Suprapubic skin (tissue), 4 donors: ENCODE measurements around the gene TRAF7.

Experiments
- POLR2A ChIP-seq, 2 donors: fragments of 450-650 bp; IDR thresholded peaks; one replicate each; pipeline ENCODE4 v1.6.1; 2017; ENCODE audit warnings: antibody characterized with exemption in 2 of 2, mild to moderate bottlenecking in 2 of 2, moderate library complexity in 2 of 2
- POLR2AphosphoS5 ChIP-seq, 3 donors: sonication (generic); formaldehyde crosslinking; IDR thresholded peaks; one replicate each; pipeline ENCODE4 v1.6.1; 2017; ENCODE audit warnings: antibody characterized with exemption in 3 of 3
- TF ChIP-seq, protein P1 (sequence below), 2 donors: fragments of 200-600 bp in 1 of 2; fragments of 450-650 bp in 1 of 2; sonication (generic) in 1 of 2; IDR thresholded peaks; one replicate each; pipeline ENCODE4 v1.5.1; 2016 to 2019; ENCODE audit warnings: antibody characterized with exemption in 2 of 2, mild to moderate bottlenecking in 1 of 2, moderate library complexity in 1 of 2

DNA sequence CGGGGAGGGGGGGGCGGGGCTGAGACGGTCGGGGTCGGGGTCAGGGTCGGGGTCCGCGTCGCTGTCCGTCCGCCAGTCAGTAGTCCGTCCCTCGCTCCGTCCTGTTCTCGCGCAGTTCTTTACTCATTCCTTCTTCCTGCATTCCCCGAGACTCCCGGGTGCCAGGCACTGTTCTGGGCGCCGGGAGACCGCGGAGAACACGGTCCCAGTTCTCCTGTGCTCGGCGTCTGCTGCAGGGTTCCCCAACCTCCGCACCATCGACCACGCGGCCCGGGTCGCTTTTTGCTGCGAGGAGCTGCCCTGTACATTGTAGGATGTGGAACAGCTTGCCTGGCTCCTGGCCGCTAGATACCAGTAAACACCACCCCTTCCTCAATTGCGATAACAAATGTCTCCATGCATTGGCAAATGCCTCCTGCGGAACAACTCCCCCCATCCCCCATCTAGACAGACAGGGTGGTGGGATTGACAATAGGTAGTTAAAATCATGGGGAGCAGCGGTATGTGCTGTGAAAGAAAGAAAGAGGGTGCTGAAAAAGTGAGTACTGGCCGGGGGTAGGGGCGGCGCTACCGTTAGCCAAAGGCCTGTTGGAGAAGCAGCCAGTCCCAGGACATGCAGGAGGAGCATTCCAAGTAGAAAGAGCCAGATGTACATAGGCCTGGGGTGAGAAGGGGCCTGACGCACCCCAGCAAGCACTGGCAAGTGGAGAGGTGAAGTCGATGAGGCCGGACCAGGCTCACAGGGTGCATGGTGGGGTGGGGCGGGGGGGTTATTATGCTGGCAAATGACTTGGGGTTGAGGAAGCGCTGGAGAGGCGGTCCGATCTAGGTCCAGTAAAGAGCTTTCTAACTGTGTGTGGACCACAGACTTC, 631 bp downstream of the TRAF7 start:
- TF ChIP-seq, protein P1, sequence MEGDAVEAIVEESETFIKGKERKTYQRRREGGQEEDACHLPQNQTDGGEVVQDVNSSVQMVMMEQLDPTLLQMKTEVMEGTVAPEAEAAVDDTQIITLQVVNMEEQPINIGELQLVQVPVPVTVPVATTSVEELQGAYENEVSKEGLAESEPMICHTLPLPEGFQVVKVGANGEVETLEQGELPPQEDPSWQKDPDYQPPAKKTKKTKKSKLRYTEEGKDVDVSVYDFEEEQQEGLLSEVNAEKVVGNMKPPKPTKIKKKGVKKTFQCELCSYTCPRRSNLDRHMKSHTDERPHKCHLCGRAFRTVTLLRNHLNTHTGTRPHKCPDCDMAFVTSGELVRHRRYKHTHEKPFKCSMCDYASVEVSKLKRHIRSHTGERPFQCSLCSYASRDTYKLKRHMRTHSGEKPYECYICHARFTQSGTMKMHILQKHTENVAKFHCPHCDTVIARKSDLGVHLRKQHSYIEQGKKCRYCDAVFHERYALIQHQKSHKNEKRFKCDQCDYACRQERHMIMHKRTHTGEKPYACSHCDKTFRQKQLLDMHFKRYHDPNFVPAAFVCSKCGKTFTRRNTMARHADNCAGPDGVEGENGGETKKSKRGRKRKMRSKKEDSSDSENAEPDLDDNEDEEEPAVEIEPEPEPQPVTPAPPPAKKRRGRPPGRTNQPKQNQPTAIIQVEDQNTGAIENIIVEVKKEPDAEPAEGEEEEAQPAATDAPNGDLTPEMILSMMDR (IDR thresholded peaks at IDR 0.05): no peak
- no peak for TF ChIP-seq POLR2A (IDR thresholded peaks at IDR 0.05)
- peak in 1 of 3 donors; percentile 41 for TF ChIP-seq POLR2AphosphoS5 (IDR thresholded peaks at IDR 0.05)
